Activated CD8-positive, alpha-beta memory T cell treated with anti-CD3 and anti-CD28 coated beads, Interleukin-2, amount 50 U/mL, for 24 hours (primary cell): Measurements from ENCODE around the gene CD40LG.

Experiments used
- DNase-seq: peaks from one replicate; pipeline ENCODE4 v3.0.0-alpha.2; 2020; ENCODE audit errors: extremely low read depth

The CD40LG gene

GRCh38 chrX:136647677-136648360 is at the start of gene CD40LG:
Gene CD40LG (plus strand): TSS chrX:136648158. CDS start chrX:136648249, 91 bp downstream.
- DNase-seq, result no peak

GRCh38 chrX:136598631-136599030 is 49.3 kb upstream of the CD40LG start:
- DNase-seq, result no peak

GRCh38 chrX:136600059-136600458 is 47.9 kb upstream of the CD40LG start:
- no peak for DNase-seq

GRCh38 chrX:136607236-136607635 is 40.7 kb upstream of the CD40LG start:
- no peak for DNase-seq

GRCh38 chrX:136608295-136608933 is 39.5 kb upstream of the CD40LG start:
- DNase-seq, result no peak

GRCh38 chrX:136616987-136617685 is 30.8 kb upstream of the CD40LG start:
- no peak for DNase-seq

- no peak for DNase-seq
Observed at GRCh38 chrX:136619899-136620505, 28.0 kb upstream of the CD40LG start.

GRCh38 chrX:136620780-136621179 is 27.2 kb upstream of the CD40LG start:
- DNase-seq, result no peak

- no peak for DNase-seq
Observed at GRCh38 chrX:136622568-136622967, 25.4 kb upstream of the CD40LG start.

GRCh38 chrX:136623396-136623795 is 24.6 kb upstream of the CD40LG start:
- DNase-seq, result no peak

GRCh38 chrX:136625246-136625645 is 22.7 kb upstream of the CD40LG start:
- DNase-seq, result no peak

GRCh38 chrX:136626237-136626636 is 21.7 kb upstream of the CD40LG start:
- DNase-seq, result no peak

- no peak for DNase-seq
Observed at GRCh38 chrX:136626891-136627290, 21.1 kb upstream of the CD40LG start.

- no peak for DNase-seq
Observed at GRCh38 chrX:136627409-136627808, 20.5 kb upstream of the CD40LG start.

- no peak for DNase-seq
Observed at GRCh38 chrX:136629084-136629750, 18.7 kb upstream of the CD40LG start.

GRCh38 chrX:136630881-136631280 is 17.1 kb upstream of the CD40LG start:
- no peak for DNase-seq

- no peak for DNase-seq
Observed at GRCh38 chrX:136635235-136635634, 12.7 kb upstream of the CD40LG start.

GRCh38 chrX:136636121-136636520 is 11.8 kb upstream of the CD40LG start:
- no peak for DNase-seq

GRCh38 chrX:136639506-136640176 is 8.3 kb upstream of the CD40LG start:
- DNase-seq, result no peak

GRCh38 chrX:136643243-136643642 is 4.7 kb upstream of the CD40LG start:
- DNase-seq, result no peak

- no peak for DNase-seq
Observed at GRCh38 chrX:136646602-136647239, 1.2 kb upstream of the CD40LG start.
